Measurements from ENCODE around the gene VEPH1. TPM values are rescaled to one million over a fixed set of nuclear protein-coding genes. Genes with fewer than 3 reads are reported as not detected.
A peak's percentile ranks its signal among the peaks of the same experiment; 100 is the strongest.

Gene VEPH1
- polyA plus RNA-seq, 1 of the 3 experiments (the other 2 are of a cell fraction): 6.0 TPM

DNA sequence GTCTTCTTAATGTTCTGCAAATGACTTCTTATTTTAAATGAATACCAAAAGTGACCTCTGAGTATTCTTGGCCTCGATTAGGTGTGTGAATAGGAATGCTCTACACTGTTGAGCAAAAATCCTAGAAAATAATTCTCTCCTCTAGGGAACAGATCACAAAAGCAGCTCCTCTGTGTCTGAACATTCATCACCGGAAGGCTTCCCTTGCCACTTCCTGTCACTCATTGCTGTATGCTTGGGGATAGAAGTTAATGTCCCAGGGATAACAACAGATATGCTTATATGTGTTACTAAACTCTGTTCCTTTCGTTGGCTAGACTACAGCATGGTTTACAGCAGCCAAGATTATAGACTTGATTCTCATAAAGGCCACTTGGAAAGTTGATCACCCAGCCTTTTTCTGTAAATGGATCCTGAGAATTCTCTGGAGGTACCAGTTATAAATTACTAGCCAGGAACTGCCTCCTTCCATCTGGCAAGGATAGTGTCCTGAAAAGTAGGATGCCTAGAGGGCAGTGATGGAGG lies 82.5 kb downstream of the VEPH1 start:
- Histone ChIP-seq H3K4me2 (no peak overlapping the region), H3K9me2 (no peaks in the 10 kb centered on the region), H3K79me2 (ENCODE audit: insufficient read depth) (no peaks in the 10 kb centered on the region), H3K9me3 (no peaks in the 10 kb centered on the region), H3K4me3 (ENCODE audit: low read depth in 2 of 2, low read length in 1 of 2) (no peak overlapping the region), H2AFZ (ENCODE audit: low read depth) (peak overlapping the region; percentile 44; the same call in 1 of the 2 replicates), H3K36me3 (replicated peaks in 1 of 2; ENCODE audit: control insufficient read depth in 1 of 2, insufficient read depth in 2 of 2, low read length in 1 of 2) (no peaks in the 10 kb centered on the region), H3K9ac (no peak overlapping the region), H4K20me1 (ENCODE audit: insufficient read depth) (no peaks in the 10 kb centered on the region), H3K27ac (ENCODE audit: low read depth in 2 of 2, low read length in 1 of 2) (no peak overlapping the region), H3F3A (replicated peaks; ENCODE audit: insufficient read depth) (peaks cover 10% of the 10 kb centered on the region), H3K27me3 (ENCODE audit: insufficient read depth) (no peaks in the 10 kb centered on the region), H3K4me1 (ENCODE audit: control insufficient read depth in 1 of 2, insufficient read depth in 2 of 2, low read depth in 1 of 2, low read length in 1 of 2) (peaks cover 0 to 16% of the 10 kb centered on the region in 2 experiments; a peak in 2 of 4 replicates)
- no peak for DNase-seq
- TF ChIP-seq USF1 (IDR thresholded peaks at IDR 0.05; ENCODE audit: borderline replicate concordance, low read depth): no peak
- TF ChIP-seq TCF12 (IDR thresholded peaks at IDR 0.05): no peak
- no peak for TF ChIP-seq SIN3A (IDR thresholded peaks at IDR 0.05; ENCODE audit: borderline replicate concordance, low read depth, low read length)
- TF ChIP-seq, protein P1, sequence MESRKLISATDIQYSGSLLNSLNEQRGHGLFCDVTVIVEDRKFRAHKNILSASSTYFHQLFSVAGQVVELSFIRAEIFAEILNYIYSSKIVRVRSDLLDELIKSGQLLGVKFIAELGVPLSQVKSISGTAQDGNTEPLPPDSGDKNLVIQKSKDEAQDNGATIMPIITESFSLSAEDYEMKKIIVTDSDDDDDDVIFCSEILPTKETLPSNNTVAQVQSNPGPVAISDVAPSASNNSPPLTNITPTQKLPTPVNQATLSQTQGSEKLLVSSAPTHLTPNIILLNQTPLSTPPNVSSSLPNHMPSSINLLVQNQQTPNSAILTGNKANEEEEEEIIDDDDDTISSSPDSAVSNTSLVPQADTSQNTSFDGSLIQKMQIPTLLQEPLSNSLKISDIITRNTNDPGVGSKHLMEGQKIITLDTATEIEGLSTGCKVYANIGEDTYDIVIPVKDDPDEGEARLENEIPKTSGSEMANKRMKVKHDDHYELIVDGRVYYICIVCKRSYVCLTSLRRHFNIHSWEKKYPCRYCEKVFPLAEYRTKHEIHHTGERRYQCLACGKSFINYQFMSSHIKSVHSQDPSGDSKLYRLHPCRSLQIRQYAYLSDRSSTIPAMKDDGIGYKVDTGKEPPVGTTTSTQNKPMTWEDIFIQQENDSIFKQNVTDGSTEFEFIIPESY (IDR thresholded peaks at IDR 0.05; ENCODE audit: borderline replicate concordance, low read depth): no peak
- TF ChIP-seq RXRA (IDR thresholded peaks at IDR 0.05; ENCODE audit: borderline replicate concordance, low read depth): no peak
- no peak for TF ChIP-seq NRF1 (IDR thresholded peaks at IDR 0.05; ENCODE audit: low read depth, low read length)
- no peak for TF ChIP-seq NFIC (IDR thresholded peaks at IDR 0.05; ENCODE audit: borderline replicate concordance)
- TF ChIP-seq RFX5 (IDR thresholded peaks at IDR 0.05; ENCODE audit: low read length): no peak
- no peak for TF ChIP-seq SMC3 (IDR thresholded peaks at IDR 0.05; ENCODE audit: low read depth, low read length)
- TF ChIP-seq MEF2A (IDR thresholded peaks at IDR 0.05; ENCODE audit: borderline replicate concordance, low read depth): no peak
- no peak for TF ChIP-seq MXI1 (IDR thresholded peaks at IDR 0.05; ENCODE audit: low read depth, low read length)
- no peak for TF ChIP-seq TAF1 (IDR thresholded peaks at IDR 0.05; ENCODE audit: borderline replicate concordance, low read depth, low read length)
- TF ChIP-seq FOXJ3 (CRISPR knock-in tag; IDR thresholded peaks at IDR 0.05): no peak
- TF ChIP-seq RCOR1 (IDR thresholded peaks at IDR 0.05; ENCODE audit: low read length): no peak
- TF ChIP-seq CHD2 (IDR thresholded peaks at IDR 0.05; ENCODE audit: low read length, partially characterized antibody): no peak
- TF ChIP-seq, protein P2, sequence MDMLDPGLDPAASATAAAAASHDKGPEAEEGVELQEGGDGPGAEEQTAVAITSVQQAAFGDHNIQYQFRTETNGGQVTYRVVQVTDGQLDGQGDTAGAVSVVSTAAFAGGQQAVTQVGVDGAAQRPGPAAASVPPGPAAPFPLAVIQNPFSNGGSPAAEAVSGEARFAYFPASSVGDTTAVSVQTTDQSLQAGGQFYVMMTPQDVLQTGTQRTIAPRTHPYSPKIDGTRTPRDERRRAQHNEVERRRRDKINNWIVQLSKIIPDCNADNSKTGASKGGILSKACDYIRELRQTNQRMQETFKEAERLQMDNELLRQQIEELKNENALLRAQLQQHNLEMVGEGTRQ (IDR thresholded peaks at IDR 0.05; ENCODE audit: borderline replicate concordance, low read depth, low read length): no peak
- no peak for TF ChIP-seq FOXM1 (IDR thresholded peaks at IDR 0.05; ENCODE audit: low read depth)
- TF ChIP-seq JUND (IDR thresholded peaks at IDR 0.05): no peak
- no peak for TF ChIP-seq EZH2phosphoT487 (IDR thresholded peaks at IDR 0.05; ENCODE audit: borderline replicate concordance, low read depth)
- TF ChIP-seq RAD21 (IDR thresholded peaks at IDR 0.05; ENCODE audit: low read length): no peak
- 80% methylated on average over 3 of the region's 3 CpGs for WGBS (ENCODE audit: low lambda C conversion rate)
- ChIA-PET POLR2A (no interaction called here), CTCF (interaction anchor here (1.2 kb wide), 1 partner anchor 17 kb away, joined by 5 read pairs; no protein-coding TSS in a partner anchor)

All from SK-N-SH (cell line).